Muscle layer of colon (tissue), 2 donors: ENCODE measurements around the gene PTPRD.

Source experiments
- H3K27ac ChIP-seq: one replicate; pipeline ENCODE4 v1.7.0; 2013; ENCODE audit warnings: low read depth, mild to moderate bottlenecking, low read length, moderate library complexity
- H3K27me3 ChIP-seq, 2 donors: one replicate each; pipeline ENCODE4 v1.7.0; 2013; ENCODE audit warnings: low read length in 2 of 2, mild to moderate bottlenecking in 2 of 2; ENCODE audit not compliant: insufficient read depth in 2 of 2, control insufficient read depth in 1 of 2
- H3K36me3 ChIP-seq: one replicate; pipeline ENCODE4 v1.7.0; 2013; ENCODE audit warnings: mild to moderate bottlenecking, low read length; ENCODE audit not compliant: insufficient read depth
- H3K4me1 ChIP-seq: one replicate; pipeline ENCODE4 v1.7.0; 2013; ENCODE audit warnings: mild to moderate bottlenecking, low read length; ENCODE audit not compliant: insufficient read depth
- H3K4me3 ChIP-seq, 2 donors: one replicate each; pipeline ENCODE4 v1.7.0; 2013; ENCODE audit warnings: low read length in 2 of 2, low read depth in 1 of 2, mild to moderate bottlenecking in 1 of 2, moderate library complexity in 1 of 2
- H3K9ac ChIP-seq: one replicate; pipeline ENCODE4 v1.7.0; 2013; ENCODE audit warnings: low read length
- H3K9me3 ChIP-seq: one replicate; pipeline ENCODE4 v1.7.0; 2013; ENCODE audit warnings: mild to moderate bottlenecking, low read length
- donor health status: abdominal sarcoma.
- donor health status: Adenocarcinoma of cecum.

PTPRD gene

DNA sequence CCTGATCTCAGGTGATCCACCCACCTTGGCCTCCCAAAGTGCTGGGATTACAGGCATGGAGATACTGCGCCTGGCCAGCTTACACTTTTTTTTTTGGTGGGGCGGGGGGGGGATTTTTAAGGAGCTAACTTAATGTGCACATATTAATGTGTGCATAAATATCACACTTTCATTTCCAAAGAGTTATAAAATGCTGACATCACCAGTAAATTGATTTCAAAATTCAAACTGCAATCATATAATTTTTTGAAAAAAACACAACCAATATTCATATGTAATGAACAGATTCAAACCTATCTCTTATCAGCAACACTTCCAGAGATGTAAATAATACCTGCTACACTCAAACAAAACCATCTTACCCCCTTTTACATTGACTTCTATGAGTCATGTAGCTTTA is 1806.7 kb downstream of the PTPRD start:
- Histone ChIP-seq H3K27me3 (no peaks in the 10 kb centered on the region), H3K9ac (no peak overlapping the region), H3K4me1 (no peaks in the 10 kb centered on the region)

DNA sequence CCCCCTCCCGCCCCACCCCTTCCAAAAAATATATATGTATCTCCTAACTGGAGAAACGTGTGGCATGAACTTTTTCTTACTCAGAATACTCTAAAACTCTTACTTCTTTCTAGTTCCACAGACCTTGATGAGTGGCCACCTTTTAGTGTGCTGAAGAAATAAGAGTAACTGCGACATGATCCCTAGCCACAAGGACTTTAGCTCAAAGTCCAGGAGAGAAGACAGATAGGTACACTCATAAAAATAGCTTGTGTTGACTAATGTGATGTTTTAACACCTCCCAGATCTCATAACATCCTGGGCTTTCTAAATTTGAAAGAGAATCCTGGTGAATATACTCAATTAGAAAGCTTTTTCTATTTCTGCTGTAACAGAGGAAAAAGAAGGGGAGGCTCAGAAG is 1808.2 kb downstream of the PTPRD start:
- Histone ChIP-seq H3K27ac (no peak overlapping the region), H3K4me1 (no peaks in the 10 kb centered on the region), H3K36me3 (no peaks in the 10 kb centered on the region), H3K9ac (no peak overlapping the region), H3K9me3 (no peaks in the 10 kb centered on the region), H3K27me3 (no peaks in the 10 kb centered on the region), H3K4me3 (no peak overlapping the region)

More for the DNA sequence above, 1806.7 kb downstream of the PTPRD start:
- Histone ChIP-seq H3K27ac (no peak overlapping the region), H3K36me3 (no peaks in the 10 kb centered on the region), H3K4me3 (no peak overlapping the region), H3K9me3 (no peaks in the 10 kb centered on the region)

- H3K9me3 ChIP-seq = no peaks in the 10 kb centered on the region
- H3K36me3 ChIP-seq = no peaks in the 10 kb centered on the region
These were observed 1810.6 kb downstream of the PTPRD start for GRCh38 chr9:8802242-8802641.

GRCh38 chr9:8800196-8800595 is 1812.6 kb downstream of the PTPRD start:
- Histone ChIP-seq H3K4me3 (no peak overlapping the region), H3K27me3 (no peaks in the 10 kb centered on the region), H3K4me1 (no peaks in the 10 kb centered on the region), H3K27ac (no peak overlapping the region), H3K36me3 (no peaks in the 10 kb centered on the region), H3K9ac (no peak overlapping the region), H3K9me3 (no peaks in the 10 kb centered on the region)

More at GRCh38 chr9:8802242-8802641, 1810.6 kb downstream of the PTPRD start:
- Histone ChIP-seq H3K27ac (no peak overlapping the region), H3K27me3 (no peaks in the 10 kb centered on the region), H3K4me3 (no peak overlapping the region), H3K4me1 (no peaks in the 10 kb centered on the region), H3K9ac (no peak overlapping the region)

DNA sequence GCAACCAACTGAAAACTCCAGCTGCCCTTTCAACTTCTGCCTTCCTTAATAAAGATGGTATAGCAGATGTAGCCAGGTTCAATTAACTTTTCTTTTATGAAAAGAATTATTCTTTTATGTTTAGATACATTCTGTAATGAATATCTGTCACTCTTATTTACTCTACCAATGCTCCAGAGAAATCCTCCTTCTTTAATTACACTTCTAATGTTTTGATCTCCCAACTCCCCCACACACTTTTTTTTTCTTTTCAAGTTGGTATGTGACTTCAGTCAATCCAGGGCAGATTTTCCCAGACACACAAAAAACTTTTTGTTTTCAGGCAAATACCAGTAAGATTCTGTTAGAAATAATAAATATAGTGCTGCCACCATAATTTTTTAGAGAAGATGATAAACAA is 1813.2 kb downstream of the PTPRD start:
- Histone ChIP-seq H3K9ac (no peak overlapping the region), H3K27me3 (no peaks in the 10 kb centered on the region), H3K9me3 (no peaks in the 10 kb centered on the region)

GRCh38 chr9:8799206-8799605 is 1813.6 kb downstream of the PTPRD start:
- Histone ChIP-seq H3K9me3 (no peaks in the 10 kb centered on the region), H3K9ac (no peak overlapping the region), H3K4me1 (no peaks in the 10 kb centered on the region), H3K27ac (no peak overlapping the region), H3K27me3 (no peaks in the 10 kb centered on the region), H3K36me3 (no peaks in the 10 kb centered on the region), H3K4me3 (no peak overlapping the region)

More for the DNA sequence above, 1813.2 kb downstream of the PTPRD start:
- Histone ChIP-seq H3K4me1 (no peaks in the 10 kb centered on the region), H3K4me3 (no peak overlapping the region), H3K27ac (no peak overlapping the region), H3K36me3 (no peaks in the 10 kb centered on the region)

- Histone ChIP-seq H3K4me3 (no peak overlapping the region), H3K27me3 (no peaks in the 10 kb centered on the region), H3K9me3 (no peaks in the 10 kb centered on the region), H3K27ac (no peak overlapping the region), H3K36me3 (no peaks in the 10 kb centered on the region), H3K4me1 (no peaks in the 10 kb centered on the region), H3K9ac (no peak overlapping the region)
These were observed 1828.0 kb downstream of the PTPRD start for GRCh38 chr9:8784838-8785237.

DNA sequence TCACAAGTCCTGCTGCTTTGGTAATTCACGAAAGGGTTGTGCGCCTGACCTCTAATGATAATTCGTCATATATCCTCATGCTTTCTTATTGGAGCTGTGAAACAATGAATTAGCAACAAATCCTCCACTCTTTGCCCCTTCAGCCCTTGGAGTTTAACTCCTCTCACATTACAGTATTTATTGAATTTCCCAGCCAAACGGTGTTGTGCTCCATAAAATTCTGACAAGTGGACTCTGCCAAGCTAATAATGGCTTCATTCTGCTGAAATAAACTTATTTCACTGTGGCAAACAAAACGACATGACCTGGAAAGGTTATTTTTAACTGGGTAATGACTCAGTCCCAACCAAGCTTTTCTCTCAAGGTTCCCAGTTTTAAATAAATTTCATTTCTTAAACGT is 1828.9 kb downstream of the PTPRD start:
- no peaks in the 10 kb centered on the region for H3K36me3 ChIP-seq
- no peak overlapping the region for H3K27ac ChIP-seq
- H3K4me1 ChIP-seq = no peaks in the 10 kb centered on the region
- no peaks in the 10 kb centered on the region for H3K27me3 ChIP-seq
- no peaks in the 10 kb centered on the region for H3K9me3 ChIP-seq
- no peak overlapping the region for H3K9ac ChIP-seq
- no peak overlapping the region for H3K4me3 ChIP-seq

DNA sequence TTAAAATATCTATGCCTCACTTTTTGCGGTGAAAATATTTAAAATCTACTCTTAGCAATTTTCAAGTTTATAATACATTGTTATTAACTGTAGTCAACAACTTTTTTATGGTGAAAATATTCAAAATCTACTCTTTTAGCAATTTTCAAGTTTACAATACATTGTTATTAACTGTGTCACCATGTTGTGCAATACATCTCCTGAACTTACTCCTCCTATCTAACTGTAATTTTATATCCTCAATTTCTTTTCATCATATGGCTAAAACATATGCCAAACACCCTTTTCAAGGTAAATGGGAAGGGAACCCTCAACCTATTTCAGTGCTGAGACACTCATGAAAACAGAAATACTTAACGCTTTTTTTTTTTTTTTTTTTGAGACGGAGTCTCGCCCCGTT is 1830.6 kb downstream of the PTPRD start:
- Histone ChIP-seq H3K27ac (no peak overlapping the region), H3K36me3 (no peaks in the 10 kb centered on the region), H3K4me3 (no peak overlapping the region), H3K9me3 (no peaks in the 10 kb centered on the region), H3K9ac (no peak overlapping the region), H3K4me1 (no peaks in the 10 kb centered on the region), H3K27me3 (no peaks in the 10 kb centered on the region)

- Histone ChIP-seq H3K27ac (no peak overlapping the region), H3K9me3 (no peaks in the 10 kb centered on the region), H3K9ac (no peak overlapping the region), H3K27me3 (no peaks in the 10 kb centered on the region), H3K4me3 (no peak overlapping the region), H3K36me3 (no peaks in the 10 kb centered on the region), H3K4me1 (no peaks in the 10 kb centered on the region)
These were observed 1831.3 kb downstream of the PTPRD start for GRCh38 chr9:8781458-8781857.

GRCh38 chr9:8780386-8780785 is 1832.4 kb downstream of the PTPRD start:
- no peak overlapping the region for H3K27ac ChIP-seq
- H3K9me3 ChIP-seq = no peaks in the 10 kb centered on the region
- H3K9ac ChIP-seq = no peak overlapping the region
- no peaks in the 10 kb centered on the region for H3K27me3 ChIP-seq
- H3K4me3 ChIP-seq = no peak overlapping the region
- H3K36me3 ChIP-seq = no peaks in the 10 kb centered on the region
- H3K4me1 ChIP-seq = no peaks in the 10 kb centered on the region

DNA sequence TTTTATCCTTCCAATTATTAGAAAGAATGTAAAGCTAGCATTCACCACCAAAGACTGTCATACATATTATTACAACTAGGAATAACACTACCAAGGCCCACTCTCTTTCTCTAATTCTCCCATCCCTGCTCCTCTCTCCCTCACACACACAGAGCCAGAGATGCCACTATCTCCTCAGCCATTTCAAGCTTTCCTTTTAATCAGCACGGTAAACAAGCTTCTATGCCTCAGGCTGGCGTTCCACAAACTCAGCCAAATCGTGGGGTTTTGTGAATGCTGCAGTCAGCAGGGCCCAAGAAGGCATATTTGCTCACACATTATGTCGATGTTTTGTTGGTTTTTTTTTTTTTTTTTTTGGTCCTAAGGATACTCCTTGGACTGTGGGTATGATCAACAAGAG is 1833.3 kb downstream of the PTPRD start:
- Histone ChIP-seq H3K4me3 (no peak overlapping the region), H3K27me3 (no peaks in the 10 kb centered on the region), H3K27ac (no peak overlapping the region), H3K4me1 (no peaks in the 10 kb centered on the region), H3K36me3 (no peaks in the 10 kb centered on the region), H3K9ac (no peak overlapping the region), H3K9me3 (no peaks in the 10 kb centered on the region)
